ENCODE measurements around the gene SNCAIP.

The SNCAIP gene

DNA sequence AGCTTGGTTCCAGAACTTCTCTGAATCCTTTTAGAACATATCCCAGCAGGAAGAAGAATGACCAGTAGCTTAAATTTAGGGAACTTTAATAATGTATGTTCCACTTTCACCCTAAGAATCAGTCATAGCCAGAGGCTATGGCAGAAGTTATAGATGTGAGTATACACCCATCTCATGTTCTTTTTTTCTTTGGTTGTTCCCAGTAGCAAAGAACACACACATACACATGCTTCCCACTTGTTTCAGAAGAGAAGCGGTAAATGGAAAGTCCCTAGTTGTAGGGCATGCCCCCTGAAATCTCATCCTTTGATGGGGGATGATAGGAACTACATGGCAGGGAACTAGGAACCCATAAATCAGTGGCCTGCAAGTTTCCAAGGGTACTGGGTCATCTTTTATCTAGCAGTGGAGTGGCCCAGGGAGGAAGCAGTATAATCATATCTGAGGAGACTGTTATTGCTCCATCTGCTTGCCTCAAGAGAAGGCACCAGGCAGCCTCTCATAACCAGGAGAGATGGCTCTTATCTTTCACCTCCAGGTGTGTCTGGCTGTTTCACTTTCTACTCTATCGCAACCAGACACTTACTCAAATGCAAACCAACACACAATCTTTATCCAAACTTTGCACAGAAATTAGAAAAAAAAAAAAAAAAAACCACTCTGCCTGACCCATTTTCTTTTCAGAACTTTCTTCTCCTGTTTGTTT lies 109.5 kb downstream of the SNCAIP start:
- DNase-seq (ENCODE audit: low read depth in 1 of 2, low spot score in 1 of 2): no peak

DNA sequence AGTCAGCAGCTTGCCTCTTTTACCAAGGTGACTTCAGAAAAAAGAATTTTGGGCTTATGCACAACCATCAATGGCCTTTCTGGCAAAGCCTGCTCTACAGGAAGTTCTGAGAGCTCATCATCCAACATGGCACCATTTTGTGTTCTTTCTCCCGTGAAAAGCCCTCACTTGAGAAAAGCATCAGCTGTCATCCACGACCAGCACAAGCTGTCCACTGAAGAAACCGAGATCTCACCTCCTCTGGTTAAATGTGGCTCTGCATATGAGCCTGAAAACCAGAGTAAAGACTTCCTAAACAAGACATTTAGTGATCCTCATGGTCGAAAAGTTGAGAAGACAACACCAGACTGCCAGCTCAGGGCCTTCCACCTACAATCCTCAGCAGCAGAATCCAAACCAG lies 111.2 kb downstream of the SNCAIP start:
- DNase-seq (ENCODE audit: low read depth in 1 of 2, low spot score in 1 of 2): no peak

DNA sequence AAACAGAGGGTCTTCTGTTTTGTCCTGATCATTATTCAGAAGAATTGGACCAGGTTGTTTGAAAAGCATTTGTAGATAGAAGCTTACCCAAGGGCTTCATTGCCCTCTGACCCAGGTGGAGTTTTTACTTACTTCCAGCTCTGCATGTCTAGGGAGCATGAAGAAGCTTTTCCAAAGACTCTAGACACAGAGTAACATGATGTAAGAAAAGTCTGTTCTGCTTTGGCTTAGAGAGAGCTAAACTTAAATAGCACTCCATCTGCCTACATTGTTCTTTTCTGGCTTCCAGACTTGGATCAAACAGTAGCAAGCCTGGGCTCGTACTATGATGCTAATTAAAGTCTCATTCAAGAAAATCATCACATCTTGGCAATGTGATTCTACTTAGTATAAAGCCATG lies 112.1 kb downstream of the SNCAIP start:
- no peak for DNase-seq (ENCODE audit: low read depth in 1 of 2, low spot score in 1 of 2)

DNA sequence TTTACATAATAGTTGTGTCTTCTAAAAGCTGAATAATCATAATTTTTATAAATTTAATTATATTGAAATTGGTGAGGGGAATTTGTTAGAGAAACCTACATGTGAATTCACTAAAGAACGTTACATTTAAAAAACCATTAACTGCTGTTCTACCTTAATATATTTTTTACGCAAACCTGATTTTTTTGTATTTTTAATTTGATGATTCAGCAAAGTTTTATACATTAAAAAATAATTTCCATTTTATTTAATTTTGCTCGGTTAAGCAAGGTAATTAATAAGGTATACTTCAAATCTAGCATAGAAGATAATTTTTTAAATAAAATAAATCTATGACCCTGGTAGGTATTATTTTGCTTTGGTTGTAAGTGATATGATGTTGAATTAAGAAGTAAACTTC lies 114.3 kb downstream of the SNCAIP start:
- DNase-seq (ENCODE audit: low read depth in 1 of 2, low spot score in 1 of 2): no peak

DNA sequence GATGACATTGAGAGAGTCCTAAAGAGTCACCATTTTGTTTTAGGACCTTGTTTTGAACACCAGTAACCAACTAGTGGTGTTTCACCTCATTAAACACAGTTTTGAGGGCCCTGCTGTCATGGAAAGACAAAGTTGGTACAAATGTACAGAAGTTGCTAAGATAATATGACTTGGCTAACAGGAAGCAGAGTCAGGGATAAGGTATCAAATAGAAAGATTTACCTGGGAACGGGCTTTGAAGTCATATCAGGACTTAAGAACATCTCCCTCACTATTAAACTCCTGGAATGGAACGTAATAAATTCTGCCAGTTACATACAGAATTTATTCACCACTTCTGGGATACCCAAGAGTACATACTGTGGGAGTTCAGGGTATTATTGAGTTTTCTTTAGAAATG lies 115.6 kb downstream of the SNCAIP start:
- no peak for DNase-seq (ENCODE audit: low read depth in 1 of 2, low spot score in 1 of 2)

DNA sequence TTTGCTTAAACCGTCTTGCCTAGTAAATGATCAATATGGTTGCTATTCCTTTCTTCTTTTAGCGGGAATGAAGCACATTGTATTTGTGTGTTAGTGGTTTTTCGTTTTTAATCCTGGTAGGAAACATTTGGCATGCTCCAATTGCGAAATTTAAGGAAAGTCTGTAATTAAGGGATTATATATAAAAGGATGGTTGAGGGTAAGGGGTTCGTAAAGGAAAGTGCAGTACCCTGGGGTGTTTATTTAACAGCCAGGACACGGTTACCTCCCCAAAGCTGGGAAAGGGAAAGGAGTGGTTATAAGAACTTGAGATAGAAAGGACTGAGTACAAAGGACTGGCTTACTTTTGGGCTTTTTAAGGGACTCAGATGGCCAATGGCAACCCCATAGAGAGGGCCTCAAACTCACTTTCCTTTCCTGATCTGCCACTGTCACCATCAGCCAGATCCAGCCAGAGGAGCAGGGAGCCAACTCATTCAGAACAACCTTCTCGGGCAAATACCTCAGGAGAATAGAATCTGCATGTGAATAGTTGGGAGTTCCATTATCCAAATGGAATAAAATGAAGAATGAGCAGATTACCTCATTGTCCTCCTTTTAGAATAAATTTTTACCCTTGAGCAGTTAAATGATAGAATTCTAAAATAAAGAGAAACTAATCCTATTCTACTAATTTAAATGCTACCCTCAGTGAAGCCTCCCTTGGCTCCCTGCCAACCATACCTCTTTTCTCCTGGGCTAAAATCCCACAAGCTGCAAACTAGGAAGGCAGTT lies 117.7 kb downstream of the SNCAIP start:
- no peak for DNase-seq (ENCODE audit: low read depth in 1 of 2, low spot score in 1 of 2)

DNA sequence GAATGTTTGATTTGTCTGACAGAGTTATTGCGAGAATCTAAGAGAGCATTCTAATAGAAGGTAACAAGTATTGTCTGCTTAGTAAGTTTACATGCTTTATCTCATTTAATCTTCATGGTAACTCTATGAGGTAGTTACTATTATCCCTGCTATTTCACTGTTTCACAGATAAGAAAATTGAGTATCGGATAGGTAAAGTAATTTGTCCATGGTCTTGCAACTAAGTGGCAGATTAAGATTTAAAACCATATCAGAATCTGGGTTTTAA lies 118.2 kb downstream of the SNCAIP start:
- DNase-seq (ENCODE audit: low read depth in 1 of 2, low spot score in 1 of 2): no peak

DNA sequence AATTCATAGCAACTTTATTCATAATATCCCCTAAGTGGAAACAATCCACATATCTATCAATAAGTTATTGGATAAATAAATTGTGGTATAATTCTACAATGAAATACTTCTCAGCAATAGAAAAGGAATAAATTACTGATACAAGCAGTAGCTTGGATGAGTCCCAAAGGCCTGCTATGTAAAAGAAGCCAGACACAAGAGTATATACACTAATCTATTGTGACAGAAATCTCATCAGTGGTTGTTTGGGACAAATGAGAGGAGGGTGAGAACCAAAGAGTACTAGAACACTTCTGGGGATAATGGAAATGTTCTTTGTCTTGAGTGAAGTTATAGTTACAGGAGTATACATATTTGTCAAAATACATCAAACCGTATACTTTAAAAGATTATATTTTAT lies 119.3 kb downstream of the SNCAIP start:
- no peak for DNase-seq (ENCODE audit: low read depth in 1 of 2, low spot score in 1 of 2)

DNA sequence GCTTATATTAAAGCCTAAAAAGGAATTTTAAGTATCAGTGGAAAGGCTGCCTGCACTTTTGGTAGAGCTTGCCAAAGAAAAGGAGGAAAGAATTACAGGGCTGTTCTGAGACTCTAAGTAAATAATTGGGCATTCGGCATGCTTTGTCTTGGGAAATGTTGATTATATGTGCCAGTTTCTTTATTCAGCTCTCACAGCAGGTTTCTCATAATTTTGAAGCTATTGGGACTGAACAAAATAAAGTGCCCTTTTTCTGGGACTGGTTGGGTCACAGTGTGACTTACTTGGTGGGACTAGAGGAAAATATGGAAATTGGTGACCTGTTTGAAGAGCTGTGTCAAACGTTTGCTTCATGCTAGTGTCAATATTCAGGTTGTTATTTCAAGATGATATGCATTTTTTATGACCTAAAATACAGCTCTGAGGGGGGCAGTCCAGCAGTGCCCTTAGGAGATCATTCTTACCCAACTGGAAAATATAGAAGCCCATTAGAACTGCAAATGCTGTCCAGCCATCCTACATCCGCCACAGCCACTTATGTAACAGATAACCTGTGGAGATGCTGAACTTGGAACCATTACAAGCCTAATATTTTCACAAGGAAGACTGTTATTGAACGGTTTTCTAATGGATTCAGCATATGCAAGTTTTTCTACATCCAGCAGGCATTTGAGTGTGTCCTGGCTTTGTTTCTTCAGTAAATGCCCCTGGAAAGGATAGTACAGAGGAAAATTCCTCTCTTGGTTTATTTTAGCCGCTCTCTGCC lies 122.4 kb downstream of the SNCAIP start:
- DNase-seq (ENCODE audit: low read depth in 1 of 2, low spot score in 1 of 2): no peak

DNA sequence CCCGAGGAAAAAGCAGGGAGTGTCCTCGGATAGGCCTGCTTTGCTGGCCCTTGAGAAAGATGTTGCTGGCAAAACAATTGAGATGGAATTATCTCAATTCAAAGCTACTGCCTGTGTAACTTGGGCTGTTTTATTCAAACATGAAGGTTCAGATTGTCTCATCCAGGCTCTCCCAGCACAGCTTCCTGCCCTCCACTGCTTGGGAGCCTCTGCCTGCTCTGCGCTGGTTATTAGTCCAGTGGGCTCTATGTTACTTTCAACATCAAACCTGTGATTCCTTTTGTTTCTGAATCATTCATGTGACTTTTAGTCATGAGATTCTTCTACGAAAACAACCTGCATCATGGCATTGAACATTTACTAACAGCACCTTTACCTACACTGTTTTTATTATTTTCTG lies 123.2 kb downstream of the SNCAIP start:
- no peak for DNase-seq (ENCODE audit: low read depth in 1 of 2, low spot score in 1 of 2)

DNA sequence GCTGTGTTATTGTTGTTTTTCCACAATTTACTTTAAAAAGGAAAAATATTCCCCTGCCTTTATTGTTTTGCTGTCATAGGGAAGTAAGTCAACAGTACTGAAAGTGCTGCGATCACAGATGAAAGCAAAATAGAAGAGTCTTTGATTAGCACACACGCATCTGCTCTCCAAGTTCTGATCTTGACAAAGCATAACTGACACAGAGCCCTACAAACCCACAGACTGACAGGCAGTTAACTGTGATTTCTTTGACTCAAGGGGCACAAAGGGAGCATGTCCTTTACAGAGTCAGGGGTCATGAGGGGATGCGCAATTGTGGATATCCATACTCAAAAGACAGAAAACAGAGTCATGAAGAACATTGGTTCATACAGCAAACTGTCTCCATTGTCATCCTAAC lies 123.7 kb downstream of the SNCAIP start:
- DNase-seq (ENCODE audit: low read depth in 1 of 2, low spot score in 1 of 2): no peak

DNA sequence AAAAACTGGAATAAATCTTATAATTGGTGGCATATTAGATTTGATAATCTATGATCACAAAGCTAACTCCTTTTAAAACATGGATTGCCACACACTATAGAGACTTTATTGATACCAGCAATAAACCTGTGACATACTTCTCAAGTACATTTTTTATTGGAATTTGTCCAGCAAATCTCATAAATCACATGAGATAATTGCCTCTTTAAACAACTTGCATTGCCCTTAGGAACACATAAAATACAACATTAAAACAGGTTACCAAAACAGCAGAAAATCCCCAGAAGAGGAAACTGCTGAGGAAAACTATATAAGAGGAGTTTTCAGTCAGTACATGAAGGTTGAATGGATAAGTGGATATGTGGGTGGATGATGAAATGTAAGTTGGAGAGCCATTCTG lies 124.6 kb downstream of the SNCAIP start:
- no peak for DNase-seq (ENCODE audit: low read depth in 1 of 2, low spot score in 1 of 2)

DNA sequence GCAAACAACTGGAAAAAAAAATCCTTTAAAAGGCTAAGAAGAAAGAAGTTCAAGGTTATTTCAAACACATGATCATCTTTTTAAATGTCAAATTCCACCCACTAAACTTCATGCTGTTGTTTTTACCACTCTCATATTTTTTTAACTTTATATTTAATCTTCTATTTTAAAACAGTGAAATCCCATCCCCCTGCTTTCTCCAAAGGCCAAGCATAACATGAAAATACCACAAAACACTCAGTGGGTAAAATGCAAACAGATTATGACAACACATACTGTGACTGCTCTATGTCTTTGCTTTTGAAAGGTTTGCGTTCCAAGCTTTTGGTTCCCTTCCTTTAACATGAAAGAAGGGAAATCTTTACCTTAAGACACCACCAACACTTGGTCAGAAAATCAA lies 127.6 kb downstream of the SNCAIP start:
- DNase-seq (ENCODE audit: low read depth in 1 of 2, low spot score in 1 of 2): no peak

DNA sequence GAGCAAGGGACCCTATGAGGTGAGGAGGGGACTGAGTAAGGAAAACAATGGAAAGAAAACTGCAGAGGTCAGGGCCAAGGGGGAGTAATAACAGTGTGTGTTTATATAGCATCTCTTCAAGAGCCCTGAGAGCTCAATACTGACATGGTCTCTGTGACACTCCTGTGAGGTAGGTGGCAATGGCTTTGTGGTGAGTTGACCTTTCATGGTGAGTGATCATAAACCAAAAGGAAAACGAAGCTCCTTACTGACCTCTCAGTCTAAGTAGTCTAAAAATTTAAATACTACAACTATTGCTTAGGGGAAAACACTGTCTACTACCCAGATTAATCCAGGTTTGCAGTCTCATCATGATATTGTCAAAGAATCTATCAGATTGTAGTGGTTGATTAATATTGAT lies 130.9 kb downstream of the SNCAIP start:
- DNase-seq (ENCODE audit: low read depth in 1 of 2, low spot score in 1 of 2): no peak

DNA sequence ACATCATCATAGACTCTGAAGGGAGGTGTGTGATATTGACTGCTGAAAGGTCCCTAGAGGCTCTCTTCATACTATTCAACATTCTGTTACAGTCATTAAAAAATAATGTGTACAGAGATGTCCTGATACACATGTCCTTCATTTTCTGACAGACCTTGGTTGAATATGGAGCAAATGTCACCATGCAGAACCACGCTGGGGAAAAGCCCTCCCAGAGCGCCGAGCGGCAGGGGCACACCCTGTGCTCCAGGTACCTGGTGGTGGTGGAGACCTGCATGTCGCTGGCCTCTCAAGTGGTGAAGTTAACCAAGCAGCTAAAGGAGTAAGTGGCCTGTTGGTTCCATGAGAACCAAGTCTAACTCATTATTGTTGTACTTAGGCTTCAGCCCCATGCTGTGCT lies 132.4 kb downstream of the SNCAIP start:
- no peak for DNase-seq (ENCODE audit: low read depth in 1 of 2, low spot score in 1 of 2)

DNA sequence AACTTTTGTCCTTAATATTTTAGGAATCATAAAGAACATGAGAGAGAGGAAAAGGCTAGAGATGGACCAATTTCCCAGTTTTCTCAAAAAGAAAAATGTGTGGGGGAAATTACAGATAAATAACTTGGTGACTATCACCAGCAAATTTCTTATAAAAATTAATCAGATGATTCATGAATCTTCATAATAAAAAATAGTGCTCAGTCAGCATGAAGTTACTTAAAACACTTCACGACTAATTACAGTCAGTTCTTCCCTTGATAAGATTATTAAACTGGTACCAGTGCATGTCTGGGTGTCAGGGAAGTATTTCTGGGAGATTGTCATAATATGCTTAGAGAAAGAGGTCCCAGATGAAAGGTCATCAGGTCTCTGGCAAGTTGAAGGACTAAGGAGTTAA lies 133.0 kb downstream of the SNCAIP start:
- DNase-seq (ENCODE audit: low read depth in 1 of 2, low spot score in 1 of 2): no peak

DNA sequence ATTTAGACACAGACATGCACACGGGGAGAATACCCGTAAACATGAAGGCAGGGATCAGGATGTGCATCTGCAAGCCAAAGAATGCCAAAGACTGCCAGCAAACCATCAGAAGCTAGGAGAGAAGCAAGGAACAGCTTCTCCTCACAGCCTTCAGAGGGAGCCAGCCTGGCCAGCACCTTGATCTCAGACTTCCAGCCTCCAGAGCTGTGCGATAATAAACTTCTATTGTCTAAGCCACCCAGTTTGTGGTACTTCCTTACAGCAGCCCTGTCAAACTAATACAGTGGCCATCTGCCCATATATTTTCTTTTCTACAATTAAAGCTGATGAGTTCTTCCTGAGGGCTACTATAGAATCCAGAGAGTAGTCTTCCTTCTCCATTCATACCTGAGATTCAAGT lies 135.0 kb downstream of the SNCAIP start:
- no peak for DNase-seq (ENCODE audit: low read depth in 1 of 2, low spot score in 1 of 2)

DNA sequence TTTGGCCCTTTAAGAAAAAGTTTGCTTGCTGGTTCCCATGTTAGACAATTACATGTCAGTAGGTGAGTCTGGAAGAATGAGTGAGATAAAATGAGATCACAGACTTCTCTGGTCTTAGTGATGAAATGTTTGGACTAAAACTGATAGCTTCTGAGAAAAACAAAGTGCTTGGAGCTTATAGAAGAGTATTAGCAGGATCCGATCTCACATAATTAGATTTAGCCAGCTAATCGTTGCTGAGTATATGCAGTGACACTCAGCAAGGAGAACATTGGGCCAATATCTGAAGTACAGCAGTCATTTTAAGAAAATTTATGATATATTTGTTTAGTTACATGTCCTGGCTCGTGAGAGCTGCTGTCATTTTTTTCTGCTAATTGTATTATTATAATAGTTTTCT lies 135.8 kb downstream of the SNCAIP start:
- no peak for DNase-seq (ENCODE audit: low read depth in 1 of 2, low spot score in 1 of 2)

DNA sequence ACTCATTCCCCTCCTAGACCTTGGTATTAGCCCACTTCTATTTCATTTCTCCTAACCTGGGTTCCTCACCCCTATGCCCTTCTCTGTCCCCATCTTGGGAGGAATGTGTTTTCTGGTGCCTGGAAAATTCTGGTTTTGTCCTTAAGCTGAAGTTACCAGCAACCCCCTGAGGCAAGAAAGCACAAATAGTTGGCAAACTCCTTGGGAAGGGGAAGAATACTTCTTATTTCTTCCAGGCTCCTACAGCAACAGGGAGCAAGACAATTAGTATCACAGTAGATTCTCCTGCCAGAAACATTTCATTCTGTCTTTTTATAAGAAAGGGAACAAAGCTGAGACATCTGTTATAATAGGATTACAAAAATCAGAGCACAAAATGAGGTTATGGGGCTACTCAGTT lies 142.5 kb downstream of the SNCAIP start:
- no peak for DNase-seq (ENCODE audit: low read depth in 1 of 2, low spot score in 1 of 2)

DNA sequence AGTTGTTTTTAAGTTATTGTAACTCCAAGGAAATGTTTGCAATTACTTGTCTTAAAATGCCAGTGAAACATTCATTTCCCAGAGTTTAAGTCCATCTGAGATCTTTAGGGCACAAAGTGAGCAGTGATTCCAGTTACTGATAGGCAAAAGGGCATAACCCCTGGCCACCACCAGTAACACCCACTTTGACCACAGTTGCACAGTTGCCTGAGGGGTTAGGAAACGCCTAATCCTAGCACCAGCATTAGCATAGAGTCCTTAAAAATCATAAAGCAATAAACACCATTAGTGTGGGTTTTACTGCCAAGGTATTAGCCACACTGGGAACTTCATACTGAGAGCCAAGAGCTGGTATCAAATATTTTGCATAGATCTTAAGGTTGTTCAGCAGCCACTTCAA lies 143.9 kb downstream of the SNCAIP start:
- no peak for DNase-seq (ENCODE audit: low read depth in 1 of 2, low spot score in 1 of 2)

DNA sequence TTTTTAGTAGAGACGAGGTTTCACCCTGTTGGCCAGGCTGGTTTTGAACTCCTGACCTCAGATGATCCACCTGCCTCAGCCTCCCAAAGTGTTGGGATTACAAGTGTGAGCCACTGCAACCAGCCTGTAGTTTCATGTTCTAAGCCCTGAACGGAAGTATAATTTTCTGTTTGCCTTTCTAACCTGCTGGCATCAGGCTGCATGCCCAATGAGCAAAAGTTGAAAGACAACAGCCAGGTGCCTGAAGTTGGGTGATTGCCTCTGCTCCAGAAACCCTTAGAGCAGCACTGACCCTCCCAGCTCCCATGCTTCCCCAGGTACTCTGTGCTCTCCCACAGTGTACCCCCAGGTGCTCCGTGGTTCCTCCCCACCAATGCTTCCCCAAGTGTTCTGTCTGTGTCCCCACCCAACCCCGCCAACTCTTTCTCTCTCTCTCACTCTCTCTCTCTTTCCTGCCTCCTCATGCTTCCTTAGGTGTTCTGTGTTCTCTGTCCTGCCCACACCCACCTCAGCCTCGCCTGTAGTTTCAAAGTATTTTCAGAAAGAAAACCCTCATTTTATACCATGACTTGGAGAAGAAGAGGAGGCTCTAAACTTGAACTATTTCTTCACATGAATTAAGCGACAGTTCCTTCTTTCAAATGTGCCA lies 145.3 kb downstream of the SNCAIP start:
- DNase-seq (ENCODE audit: low read depth in 1 of 2, low spot score in 1 of 2): no peak

DNA sequence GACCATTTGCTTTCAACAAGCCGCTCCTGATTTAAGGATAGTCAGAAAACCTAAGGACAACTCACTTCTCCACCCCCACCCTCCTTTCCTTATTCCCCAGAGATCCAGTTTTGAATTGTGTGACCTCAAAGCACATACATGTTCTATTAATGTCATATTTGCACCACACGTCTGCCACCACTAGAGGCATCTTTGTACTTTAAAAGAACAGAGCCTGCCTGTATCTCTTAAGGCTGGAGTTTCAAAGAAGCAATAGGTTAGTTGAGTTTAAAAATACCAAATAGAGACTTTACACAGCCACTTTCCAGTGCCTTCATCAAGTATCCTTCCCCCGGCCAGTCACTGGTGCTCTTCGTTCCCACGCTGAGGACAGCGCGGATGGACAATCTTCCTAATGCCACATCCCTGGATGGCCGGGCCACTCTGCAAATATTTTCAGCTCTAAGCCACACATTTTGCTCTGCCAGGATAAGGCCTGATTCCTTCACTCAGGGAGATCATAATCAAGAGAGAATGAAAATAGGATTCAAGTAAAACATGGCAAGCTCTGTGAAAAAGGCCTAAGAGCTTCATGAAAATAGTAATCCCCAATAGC lies 146.3 kb downstream of the SNCAIP start:
- no peak for DNase-seq (ENCODE audit: low read depth in 1 of 2, low spot score in 1 of 2)

All from activated CD4-positive, alpha-beta T cell treated with anti-CD3 and anti-CD28 coated beads, Interleukin-2, amount 50 U/mL, for 24 hours (primary cell).